Measurements from ENCODE around the gene CT47C1.
"Not testable (repeated sequence)": the region's sequence is repeated elsewhere in the genome, so short reads cannot be mapped to it uniquely, and the experiment has no call there.

Gene CT47C1

GRCh38 chrX:119072744-119073143, at the start of gene CT47C1:
Gene CT47C1, plus strand, starts transcription at chrX:119072993. Its CDS starts 233 bp downstream, at chrX:119073226.
- no peaks in the 10 kb centered on the region for H3K27me3 ChIP-seq (replicated peaks)
- no peak within 1 kb of the TSS for H3K4me3 ChIP-seq (ENCODE audit: low read depth, low read length)
- no peaks in the 10 kb centered on the region for H3K36me3 ChIP-seq (replicated peaks)
- in situ Hi-C loops (cut with HindIII; ENCODE audit: low pct_ligation_motif_present, low sequenced_read_pairs): no loop called here
- DNase-seq: no peak
- no peak within 1 kb of the TSS for H3K27ac ChIP-seq
- no peak for TF ChIP-seq CTCF (IDR thresholded peaks at IDR 0.05; ENCODE audit: low read depth, low read length, missing control alignments)

DNA sequence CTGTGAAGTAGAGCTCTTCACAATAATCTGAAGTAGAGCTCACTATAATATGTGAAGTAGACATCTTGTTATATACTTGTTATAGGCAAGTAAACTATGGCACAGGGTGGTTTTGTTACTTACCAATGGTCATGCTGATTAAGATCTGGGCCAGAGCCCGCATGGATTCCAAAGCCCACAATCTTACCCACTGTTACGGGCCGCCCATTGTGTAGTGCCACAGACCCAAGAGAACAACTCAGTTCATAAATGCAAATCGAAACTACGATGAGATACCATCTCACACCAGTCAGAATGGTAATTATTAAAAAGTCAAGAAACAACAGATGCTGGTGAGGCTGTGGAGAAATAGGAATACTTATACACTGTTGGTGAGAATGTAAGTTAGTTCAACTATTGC, 46.9 kb upstream of the CT47C1 start:
- no peak for TF ChIP-seq CTCF (IDR thresholded peaks at IDR 0.05; ENCODE audit: low read depth, low read length, missing control alignments)
- H3K4me3 ChIP-seq (ENCODE audit: low read depth, low read length): no peak overlapping the region
- in situ Hi-C loops (cut with HindIII; ENCODE audit: low pct_ligation_motif_present, low sequenced_read_pairs): no loop called here
- no peak overlapping the region for H3K27ac ChIP-seq
- DNase-seq: no peak
- no peaks in the 10 kb centered on the region for H3K36me3 ChIP-seq (replicated peaks)
- no peaks in the 10 kb centered on the region for H3K27me3 ChIP-seq (replicated peaks)

DNA sequence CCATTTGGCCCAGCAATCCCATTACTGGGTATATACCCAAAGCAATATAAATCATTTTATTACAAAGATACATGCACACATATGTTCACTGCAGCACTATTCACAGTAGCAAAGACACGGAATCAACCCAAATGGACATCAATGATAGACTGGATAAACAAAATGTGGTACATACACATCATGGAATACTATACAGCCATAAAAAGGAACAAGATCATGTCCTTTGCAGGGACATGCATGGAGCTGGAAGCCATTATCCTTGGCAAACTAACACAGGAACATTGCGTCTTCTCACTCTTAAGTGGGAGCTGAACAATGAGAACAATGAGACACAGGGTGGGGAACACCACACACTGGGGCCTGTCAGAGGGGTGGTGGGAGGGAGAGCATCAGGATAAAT, 46.4 kb upstream of the CT47C1 start:
- H3K4me3 ChIP-seq (ENCODE audit: low read depth, low read length); in situ Hi-C loops (cut with HindIII; ENCODE audit: low pct_ligation_motif_present, low sequenced_read_pairs); H3K27me3 ChIP-seq (replicated peaks); DNase-seq; H3K27ac ChIP-seq; H3K36me3 ChIP-seq (replicated peaks): not testable (repeated sequence)

GRCh38 chrX:119027960-119028732, 44.6 kb upstream of the CT47C1 start:
- H3K27me3 ChIP-seq (replicated peaks); H3K36me3 ChIP-seq (replicated peaks); in situ Hi-C loops (cut with HindIII; ENCODE audit: low pct_ligation_motif_present, low sequenced_read_pairs); H3K27ac ChIP-seq; DNase-seq; H3K4me3 ChIP-seq (ENCODE audit: low read depth, low read length): not testable (repeated sequence)

GRCh38 chrX:119028733-119029330, 44.0 kb upstream of the CT47C1 start:
- Histone ChIP-seq H3K27ac (no peak overlapping the region), H3K36me3 (replicated peaks) (no peaks in the 10 kb centered on the region), H3K4me3 (ENCODE audit: low read depth, low read length) (no peak overlapping the region), H3K27me3 (replicated peaks) (no peaks in the 10 kb centered on the region)
- DNase-seq: no peak
- in situ Hi-C loops (cut with HindIII; ENCODE audit: low pct_ligation_motif_present, low sequenced_read_pairs): no loop called here
- TF ChIP-seq CTCF (IDR thresholded peaks at IDR 0.05; ENCODE audit: low read depth, low read length, missing control alignments): no peak

DNA sequence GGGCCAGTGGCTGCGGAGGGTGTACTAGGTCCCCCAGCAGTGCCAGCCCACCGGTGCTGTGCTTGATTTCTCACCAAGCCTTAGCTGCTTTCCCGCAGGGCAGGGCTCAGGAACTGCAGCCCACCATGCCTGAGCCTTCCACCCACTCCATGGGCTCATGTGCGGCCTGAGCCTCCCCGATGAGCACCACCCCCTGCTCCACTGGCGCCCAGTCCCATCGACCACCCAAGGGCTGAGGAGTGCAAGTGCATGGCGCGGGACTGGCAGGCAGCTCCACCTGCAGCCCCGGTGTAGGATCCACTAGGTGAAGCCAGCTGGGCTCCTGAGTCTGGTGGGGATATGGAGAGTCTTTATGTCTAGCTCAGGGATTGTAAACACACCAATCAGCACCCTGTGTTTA, 43.1 kb upstream of the CT47C1 start:
- in situ Hi-C loops (cut with HindIII; ENCODE audit: low pct_ligation_motif_present, low sequenced_read_pairs); H3K36me3 ChIP-seq (replicated peaks): not testable (repeated sequence)

GRCh38 chrX:119030990-119031389, 41.8 kb upstream of the CT47C1 start:
- no peak for DNase-seq
- TF ChIP-seq CTCF (IDR thresholded peaks at IDR 0.05; ENCODE audit: low read depth, low read length, missing control alignments): no peak
- Histone ChIP-seq H3K27me3 (replicated peaks) (no peaks in the 10 kb centered on the region), H3K27ac (no peak overlapping the region), H3K4me3 (ENCODE audit: low read depth, low read length) (no peak overlapping the region), H3K36me3 (replicated peaks) (no peaks in the 10 kb centered on the region)
- in situ Hi-C loops (cut with HindIII; ENCODE audit: low pct_ligation_motif_present, low sequenced_read_pairs): no loop called here

More for the DNA sequence above, 43.1 kb upstream of the CT47C1 start:
- H3K27me3 ChIP-seq (replicated peaks); H3K4me3 ChIP-seq (ENCODE audit: low read depth, low read length); H3K27ac ChIP-seq; DNase-seq: not testable (repeated sequence)

Measured in brain microvascular endothelial cell (primary cell).